ENCODE measurements around the gene SPPL2B.

DNA sequence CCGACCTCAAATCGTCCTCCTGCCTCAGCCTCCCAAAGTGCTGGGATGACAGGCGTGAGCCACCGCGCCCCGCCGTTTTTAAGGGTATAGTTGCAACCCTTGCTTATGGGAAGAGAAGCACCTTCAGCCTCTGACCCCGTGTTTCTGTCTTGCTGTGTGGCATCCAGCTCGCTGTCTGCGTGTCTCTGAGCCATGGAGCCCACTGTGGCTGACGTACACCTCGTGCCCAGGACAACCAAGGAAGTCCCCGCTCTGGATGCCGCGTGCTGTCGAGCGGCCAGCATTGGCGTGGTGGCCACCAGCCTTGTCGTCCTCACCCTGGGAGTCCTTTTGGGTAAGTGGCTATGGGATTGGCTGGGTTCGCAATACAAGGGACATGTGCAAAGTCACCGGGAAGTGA, 61.1 kb downstream of the SPPL2B start:
- TF ChIP-seq POLR2AphosphoS5 (IDR thresholded peaks at IDR 0.05; ENCODE audit: low read depth, low read length) = no peak
- no peak for TF ChIP-seq POLR2A (IDR thresholded peaks at IDR 0.05; ENCODE audit: low read depth, low read length)

Data from GM12891 (cell line).